Measurements from ENCODE around the gene RBMS2.

The RBMS2 gene

DNA sequence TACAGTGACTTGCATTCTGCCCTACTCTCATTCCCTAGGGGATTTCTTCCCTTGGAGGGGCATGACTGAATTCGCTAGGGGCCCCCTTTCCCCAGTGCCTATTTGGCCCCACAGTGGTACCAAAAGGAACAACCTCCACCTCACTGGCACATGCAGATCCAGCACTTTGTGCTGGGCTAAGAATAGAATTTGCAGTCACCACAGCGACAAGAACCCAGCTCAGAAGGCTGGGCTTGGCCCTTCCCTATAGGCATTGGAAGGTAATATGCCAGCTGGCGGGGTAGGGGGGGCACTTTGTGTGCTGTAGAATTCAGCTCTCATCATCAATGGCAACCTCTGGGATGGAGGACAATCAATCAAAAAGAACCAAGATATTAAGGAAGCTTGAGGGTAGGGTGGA is 94.6 kb downstream of the RBMS2 start:
- H3K4me3 ChIP-seq (ENCODE audit: low read depth, low read length): no peak overlapping the region
- DNase-seq (ENCODE audit: low read depth): no peak
- TF ChIP-seq, protein P1, sequence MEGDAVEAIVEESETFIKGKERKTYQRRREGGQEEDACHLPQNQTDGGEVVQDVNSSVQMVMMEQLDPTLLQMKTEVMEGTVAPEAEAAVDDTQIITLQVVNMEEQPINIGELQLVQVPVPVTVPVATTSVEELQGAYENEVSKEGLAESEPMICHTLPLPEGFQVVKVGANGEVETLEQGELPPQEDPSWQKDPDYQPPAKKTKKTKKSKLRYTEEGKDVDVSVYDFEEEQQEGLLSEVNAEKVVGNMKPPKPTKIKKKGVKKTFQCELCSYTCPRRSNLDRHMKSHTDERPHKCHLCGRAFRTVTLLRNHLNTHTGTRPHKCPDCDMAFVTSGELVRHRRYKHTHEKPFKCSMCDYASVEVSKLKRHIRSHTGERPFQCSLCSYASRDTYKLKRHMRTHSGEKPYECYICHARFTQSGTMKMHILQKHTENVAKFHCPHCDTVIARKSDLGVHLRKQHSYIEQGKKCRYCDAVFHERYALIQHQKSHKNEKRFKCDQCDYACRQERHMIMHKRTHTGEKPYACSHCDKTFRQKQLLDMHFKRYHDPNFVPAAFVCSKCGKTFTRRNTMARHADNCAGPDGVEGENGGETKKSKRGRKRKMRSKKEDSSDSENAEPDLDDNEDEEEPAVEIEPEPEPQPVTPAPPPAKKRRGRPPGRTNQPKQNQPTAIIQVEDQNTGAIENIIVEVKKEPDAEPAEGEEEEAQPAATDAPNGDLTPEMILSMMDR (IDR thresholded peaks at IDR 0.05; ENCODE audit: low read depth, low read length, missing control alignments): no peak

DNA sequence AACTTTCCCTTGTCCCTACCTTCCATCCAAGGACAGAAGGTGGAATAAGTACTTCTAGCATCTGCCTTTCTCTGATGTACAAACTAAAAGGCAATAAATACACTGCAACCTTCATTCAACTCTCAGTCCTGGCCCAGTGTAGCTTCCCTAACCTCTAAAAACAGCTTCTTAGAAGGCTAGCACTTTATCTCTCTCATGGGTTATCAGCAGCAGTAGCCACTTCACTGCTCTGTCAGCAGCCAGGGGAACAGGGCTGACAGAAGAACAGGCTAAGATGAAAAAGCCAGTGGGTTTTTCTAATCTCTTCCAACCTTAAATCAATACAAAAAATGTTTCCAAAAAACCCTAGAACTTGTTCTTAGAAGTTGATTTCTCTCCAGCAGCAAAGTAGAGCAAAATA is 95.3 kb downstream of the RBMS2 start:
- TF ChIP-seq, protein P1 (IDR thresholded peaks at IDR 0.05; ENCODE audit: low read depth, low read length, missing control alignments): no peak
- DNase-seq (ENCODE audit: low read depth): no peak
- no peak overlapping the region for H3K4me3 ChIP-seq (ENCODE audit: low read depth, low read length)

DNA sequence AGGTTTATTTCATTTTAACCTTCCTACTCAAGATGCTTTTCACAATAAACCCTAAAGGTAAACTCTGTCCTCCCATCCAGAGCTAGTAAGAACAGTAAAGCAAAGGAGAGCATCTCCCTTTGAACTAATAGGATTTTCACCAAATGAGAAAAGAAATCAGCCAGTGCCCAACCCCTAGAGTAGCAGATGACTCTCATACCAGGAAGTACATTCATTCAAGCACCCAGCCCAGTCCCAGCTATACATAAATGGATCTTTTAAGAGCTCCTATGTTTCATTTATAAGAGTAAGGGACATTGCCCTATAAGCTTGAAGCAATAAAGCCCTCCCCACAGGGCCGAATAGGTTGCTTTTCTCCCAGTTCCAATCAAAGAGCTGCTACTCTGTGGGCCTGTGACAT is 100.9 kb downstream of the RBMS2 start:
- TF ChIP-seq, protein P1 (IDR thresholded peaks at IDR 0.05; ENCODE audit: low read depth, low read length, missing control alignments): no peak
- no peak overlapping the region for H3K4me3 ChIP-seq (ENCODE audit: low read depth, low read length)
- no peak for DNase-seq (ENCODE audit: low read depth)

DNA sequence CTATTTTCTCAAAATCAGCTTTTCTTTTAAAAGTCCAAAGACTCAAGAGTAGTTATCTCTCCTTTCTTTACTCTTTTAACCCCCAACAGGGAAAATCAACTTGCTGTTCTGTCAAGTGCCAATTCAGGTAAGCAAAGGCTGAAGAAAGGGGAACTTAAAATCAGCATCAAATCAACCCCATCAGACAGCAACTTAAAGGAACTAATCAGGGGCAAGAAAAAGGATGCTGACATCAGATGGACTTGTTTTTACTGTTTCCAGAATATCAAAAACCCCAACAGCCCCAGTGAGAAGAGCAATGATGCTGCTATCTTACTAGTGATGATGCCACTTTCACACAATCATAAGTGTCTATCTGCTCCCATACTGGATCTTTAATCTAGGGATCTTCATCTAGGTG is 105.1 kb downstream of the RBMS2 start:
- no peak overlapping the region for H3K4me3 ChIP-seq (ENCODE audit: low read depth, low read length)
- DNase-seq (ENCODE audit: low read depth): no peak
- TF ChIP-seq, protein P1 (IDR thresholded peaks at IDR 0.05; ENCODE audit: low read depth, low read length, missing control alignments): no peak

DNA sequence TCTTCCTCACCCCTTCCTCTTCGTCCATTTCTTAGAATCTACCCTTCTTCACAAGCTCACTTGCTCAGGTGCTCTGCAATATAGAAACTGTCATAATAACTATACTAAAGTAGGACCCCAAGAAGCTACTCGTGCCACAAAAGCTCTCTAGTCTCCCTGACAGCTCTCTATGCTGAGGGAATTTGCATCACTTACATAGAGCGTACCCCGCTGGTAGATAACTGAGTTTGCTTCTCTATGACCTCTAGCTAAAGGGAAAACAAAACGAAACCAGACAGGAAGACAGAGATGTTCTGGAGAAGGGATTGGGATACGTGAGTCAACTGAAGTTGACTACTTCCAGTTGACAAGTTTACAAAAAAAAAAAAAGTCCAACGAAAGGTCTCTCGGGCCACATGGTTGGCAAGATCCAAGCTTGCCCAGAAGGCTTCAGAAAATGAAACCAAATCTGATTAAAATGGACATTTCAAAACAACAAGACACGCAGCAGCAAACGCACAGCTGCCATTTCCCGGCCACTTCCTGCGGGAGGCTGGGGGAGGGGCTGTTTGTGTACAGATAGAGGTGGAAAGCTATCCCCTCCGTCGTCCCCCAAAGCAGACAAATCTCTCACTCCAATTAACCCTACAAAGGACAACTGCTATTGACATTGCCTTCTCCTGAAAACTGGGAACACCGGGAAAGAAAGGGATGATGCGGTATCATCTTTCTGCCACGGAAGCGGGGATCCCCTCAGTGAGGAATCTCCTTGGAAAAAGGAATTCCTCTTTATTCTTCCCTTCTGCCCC is 107.2 kb downstream of the RBMS2 start:
- TF ChIP-seq, protein P1 (IDR thresholded peaks at IDR 0.05; ENCODE audit: low read depth, low read length, missing control alignments): no peak
- peak overlapping the region; percentile 99 for H3K4me3 ChIP-seq (ENCODE audit: low read depth, low read length)
- no peak for DNase-seq (ENCODE audit: low read depth)

DNA sequence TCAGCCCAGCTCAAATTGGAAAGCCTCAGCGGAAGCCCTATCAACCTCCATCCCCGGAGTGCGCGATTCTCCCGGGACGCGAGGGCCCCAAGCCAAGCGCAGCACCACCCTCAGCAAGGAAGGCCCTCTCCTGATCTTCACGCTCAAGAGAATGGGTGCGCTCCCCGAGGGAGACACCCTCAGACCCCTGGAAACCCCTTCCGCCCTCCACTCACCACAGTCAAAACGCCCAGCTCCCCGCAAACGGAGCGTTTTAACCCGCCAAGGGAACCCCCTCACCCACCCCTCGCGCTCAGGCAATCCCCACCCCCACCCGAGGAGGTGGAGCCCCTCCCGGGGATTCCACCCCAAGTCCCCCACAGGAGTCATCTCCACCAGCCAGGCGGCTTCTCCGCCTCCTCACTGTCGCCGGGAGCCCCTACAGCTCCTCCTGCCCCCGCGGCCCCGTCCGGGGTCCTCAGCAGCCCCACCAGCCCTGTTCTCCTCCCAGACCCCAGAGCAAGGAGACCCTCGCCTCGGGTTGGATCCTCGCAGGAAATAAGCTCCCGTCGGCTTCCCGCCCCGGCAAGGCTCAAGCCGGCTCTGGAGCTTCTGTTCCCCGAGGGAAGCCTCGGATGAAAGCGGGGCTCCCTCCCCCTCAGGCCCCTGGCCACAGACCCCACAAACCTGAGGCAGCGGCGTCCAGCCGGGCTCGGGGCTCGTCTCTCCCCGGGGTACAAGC is 108.0 kb downstream of the RBMS2 start:
- peak overlapping the region; percentile 99 for H3K4me3 ChIP-seq (ENCODE audit: low read depth, low read length)
- DNase-seq (ENCODE audit: low read depth): no peak
- TF ChIP-seq, protein P1 (IDR thresholded peaks at IDR 0.05; ENCODE audit: low read depth, low read length, missing control alignments): no peak

Measured in GM12864 (cell line).